Cardiac septum (tissue), 1 donor: Measurements from ENCODE around the gene NRBP1. TPM values are rescaled to one million over a fixed set of nuclear protein-coding genes. Genes with fewer than 3 reads are reported as not detected.

Source experiments
- DNase-seq: peaks from one replicate; pipeline ENCODE4 v3.0.0-alpha.2; 2020; ENCODE audit warnings: low spot score
- intact Hi-C: fragments of 100-400 bp; cut with DNase I; formaldehyde crosslinking; loops from one replicate; pipeline ENCODE4 v1.14.0; 2022
- total RNA-seq: library from RNA; stranded (reverse); fragmentation: NEBNext Ultra II Directional; extraction: Animal tissue kit (Norgen Biotek cat#: 25700); gene quantifications from one replicate; pipeline ENCODE4 v1.2.1, GENCODE V29; 2021
- donor health status: DM: no; HTN: no; CAD: no.

The NRBP1 gene
- total RNA-seq, 1 donor from 2014 or later = 64.6 TPM

- intact Hi-C loops = no loop called here
- no peak for DNase-seq
Measured at GRCh38 chr2:27461118-27461517, 32.7 kb downstream of the NRBP1 start.

GRCh38 chr2:27464443-27464842 lies 36.0 kb downstream of the NRBP1 start:
- intact Hi-C loops = no loop called here
- DNase-seq = no peak

GRCh38 chr2:27471961-27472360 lies 43.5 kb downstream of the NRBP1 start:
- no peak for DNase-seq
- intact Hi-C loops = no loop called here

- no peak for DNase-seq
- intact Hi-C loops = loop anchor here (5.0 kb wide), 1 partner anchor 58 kb away; the partner anchor contains the start of gene NRBP1
Measured at GRCh38 chr2:27485496-27485895, 57.1 kb downstream of the NRBP1 start.

GRCh38 chr2:27489118-27489497 lies 60.7 kb downstream of the NRBP1 start:
- no peak for DNase-seq
- intact Hi-C loops = loop anchor here (5.0 kb wide), 1 partner anchor 62 kb away; the partner anchor contains the start of gene NRBP1

GRCh38 chr2:27489498-27490397 lies 61.3 kb downstream of the NRBP1 start, which contains the start of gene IFT172:
TSS of gene IFT172 (minus strand) at chr2:27489743. CDS start at chr2:27489653, 90 bp downstream.
- intact Hi-C loops = loop anchor here (5.0 kb wide), 3 partner anchors 62 to 143 kb away; partner anchors contain the start of genes NRBP1 and ZNF512
- peak; percentile 99 for DNase-seq

Other genes with a start within 250 kb of the NRBP1 start
- 131 TPM for gene ATRAID, start 216.6 kb upstream of the NRBP1 start, total RNA-seq
- gene SLC5A6, start 216.4 kb upstream of the NRBP1 start, total RNA-seq = 11.4 TPM
- 11.0 TPM for gene CAD, start 211.3 kb upstream of the NRBP1 start, total RNA-seq
- gene SLC30A3, start 165.6 kb upstream of the NRBP1 start, total RNA-seq = 10.2 TPM
- 1.6 TPM for gene DNAJC5G, start 153.2 kb upstream of the NRBP1 start, total RNA-seq
- gene TRIM54, start 146.2 kb upstream of the NRBP1 start, total RNA-seq = 218 TPM
- gene UCN, start 120.2 kb upstream of the NRBP1 start, total RNA-seq = 2.1 TPM
- 69.3 TPM for gene MPV17, start 105.5 kb upstream of the NRBP1 start, total RNA-seq
- gene GTF3C2, start 71.9 kb upstream of the NRBP1 start, total RNA-seq = 23.9 TPM
- 34.9 TPM for gene EIF2B4, start 58.3 kb upstream of the NRBP1 start, total RNA-seq
- 80.3 TPM for gene SNX17, start 58.0 kb upstream of the NRBP1 start, total RNA-seq
- 10.6 TPM for gene ZNF513, start 47.9 kb upstream of the NRBP1 start, total RNA-seq
- gene PPM1G, start 19.0 kb upstream of the NRBP1 start, total RNA-seq = 32.0 TPM
- not detected for gene KRTCAP3, start 13.8 kb downstream of the NRBP1 start, total RNA-seq
- 18.7 TPM for gene IFT172, start 61.1 kb downstream of the NRBP1 start, total RNA-seq
- gene FNDC4, start 66.6 kb downstream of the NRBP1 start, total RNA-seq = 3.0 TPM
- gene GCKR, start 68.2 kb downstream of the NRBP1 start, total RNA-seq = not detected
- 20.7 TPM for gene ZNF512, start 154.4 kb downstream of the NRBP1 start, total RNA-seq
- 3.5 TPM for gene CCDC121, start 200.4 kb downstream of the NRBP1 start, total RNA-seq
- gene GPN1, start 200.4 kb downstream of the NRBP1 start, total RNA-seq = 17.8 TPM
- 25.4 TPM for gene SUPT7L, start 235.0 kb downstream of the NRBP1 start, total RNA-seq
- gene SLC4A1AP, start 235.3 kb downstream of the NRBP1 start, total RNA-seq = 23.4 TPM